GM21576 (cell line): ENCODE data around the gene DRAP1.
"Not testable (repeated sequence)": the region's sequence is repeated elsewhere in the genome, so short reads cannot be mapped to it uniquely, and the experiment has no call there.

Experiments used
- ATAC-seq: cut with Tn5 transposase; IDR thresholded peaks from one replicate; pipeline ENCODE4 v1.9.1; 2021; ENCODE audit warnings: mild to moderate bottlenecking, moderate library complexity; ENCODE audit not compliant: unreplicated experiment

DRAP1 gene

DNA sequence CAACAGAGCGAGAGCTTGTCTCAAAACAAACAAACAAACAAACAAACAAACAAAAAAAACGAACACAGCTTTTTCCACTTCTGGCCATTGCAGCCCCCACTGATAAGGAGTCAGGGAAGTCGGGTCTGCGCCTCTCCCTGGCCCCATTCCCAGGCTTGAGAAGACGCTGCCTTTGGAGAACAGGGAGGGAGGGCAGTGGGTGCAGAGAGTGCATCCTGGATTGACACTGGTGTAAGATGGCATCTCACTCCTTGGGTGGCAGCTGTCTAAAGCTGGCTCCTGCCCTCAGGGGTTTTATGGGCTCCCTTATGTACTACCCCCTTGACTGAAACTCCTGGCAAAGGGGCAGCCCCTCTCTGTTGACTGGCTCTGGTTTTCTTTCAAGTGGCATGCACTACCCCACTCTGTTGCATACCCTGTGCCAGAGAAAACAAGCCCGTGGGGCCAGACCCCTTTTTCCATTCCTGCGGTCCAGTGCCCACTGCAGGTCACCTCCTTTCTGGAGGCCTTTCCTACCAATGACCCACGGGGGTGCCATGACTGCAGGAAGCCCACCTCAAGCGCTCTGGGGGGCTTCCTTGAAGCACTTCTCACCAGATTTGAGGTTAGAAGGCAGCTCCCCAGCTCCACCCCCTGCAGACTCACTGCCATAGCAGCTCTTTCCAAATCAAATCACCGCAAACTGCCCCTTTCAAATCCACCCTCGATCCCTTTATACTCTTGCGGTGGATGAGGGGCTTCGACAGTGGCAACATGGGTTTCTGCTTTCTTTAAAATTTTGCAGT is 12.7 kb downstream of the DRAP1 start:
- no peak for ATAC-seq

DNA sequence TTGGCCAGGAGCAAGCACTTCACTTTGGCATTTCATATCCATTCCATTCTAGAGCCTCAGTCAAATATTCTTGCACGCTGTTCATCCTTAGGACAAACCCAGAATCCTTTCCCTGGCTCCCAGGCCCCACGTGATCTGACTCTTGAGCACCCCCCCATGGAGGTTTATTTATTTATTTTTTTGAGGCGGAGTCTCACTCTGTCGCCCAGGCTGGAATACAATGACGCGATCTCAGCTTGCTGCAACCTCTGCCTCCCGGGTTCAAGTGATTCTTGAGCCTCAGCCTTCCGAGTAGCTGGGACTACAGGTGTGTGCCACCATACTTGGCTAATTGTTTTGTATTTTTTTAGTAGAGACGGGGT is 13.3 kb downstream of the DRAP1 start:
- no peak for ATAC-seq

DNA sequence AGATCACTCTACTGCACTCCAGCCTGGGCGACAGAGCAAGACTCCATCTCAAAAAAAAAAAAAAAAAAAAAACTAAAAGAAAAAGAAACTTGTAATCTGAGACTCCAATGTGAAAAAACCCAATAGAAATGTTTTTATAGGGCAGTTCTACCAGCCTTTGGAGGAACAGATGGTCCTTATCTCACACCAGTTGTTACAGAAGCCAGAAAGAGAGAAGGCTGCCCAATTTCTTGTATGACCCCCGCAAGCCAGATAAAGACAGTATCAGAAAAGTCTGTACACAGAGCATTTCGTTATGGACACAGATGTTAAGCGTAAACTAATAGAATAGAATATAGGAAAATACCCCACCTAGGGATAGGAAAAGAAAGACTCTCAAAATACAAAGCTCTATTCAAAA is 14.8 kb downstream of the DRAP1 start:
- no peak for ATAC-seq

DNA sequence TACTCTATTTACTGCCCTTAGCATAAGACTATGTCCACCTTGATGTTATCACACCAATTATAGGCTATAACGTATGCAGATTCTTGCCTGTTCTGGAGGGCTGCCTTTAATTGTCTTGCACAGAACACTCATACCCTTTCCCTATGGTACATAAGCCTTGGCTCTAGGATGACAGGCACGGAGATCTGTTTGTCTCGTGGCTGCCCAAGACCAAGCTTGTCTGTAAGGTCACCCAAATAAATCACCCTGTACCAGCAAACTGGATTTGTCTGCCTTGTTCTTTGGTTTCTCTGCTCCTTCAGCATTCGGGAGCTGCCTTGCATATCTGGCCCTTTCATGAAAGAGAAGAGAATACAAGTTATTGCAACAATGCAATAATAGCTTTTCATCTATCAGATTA is 18.5 kb downstream of the DRAP1 start:
- no peak for ATAC-seq

DNA sequence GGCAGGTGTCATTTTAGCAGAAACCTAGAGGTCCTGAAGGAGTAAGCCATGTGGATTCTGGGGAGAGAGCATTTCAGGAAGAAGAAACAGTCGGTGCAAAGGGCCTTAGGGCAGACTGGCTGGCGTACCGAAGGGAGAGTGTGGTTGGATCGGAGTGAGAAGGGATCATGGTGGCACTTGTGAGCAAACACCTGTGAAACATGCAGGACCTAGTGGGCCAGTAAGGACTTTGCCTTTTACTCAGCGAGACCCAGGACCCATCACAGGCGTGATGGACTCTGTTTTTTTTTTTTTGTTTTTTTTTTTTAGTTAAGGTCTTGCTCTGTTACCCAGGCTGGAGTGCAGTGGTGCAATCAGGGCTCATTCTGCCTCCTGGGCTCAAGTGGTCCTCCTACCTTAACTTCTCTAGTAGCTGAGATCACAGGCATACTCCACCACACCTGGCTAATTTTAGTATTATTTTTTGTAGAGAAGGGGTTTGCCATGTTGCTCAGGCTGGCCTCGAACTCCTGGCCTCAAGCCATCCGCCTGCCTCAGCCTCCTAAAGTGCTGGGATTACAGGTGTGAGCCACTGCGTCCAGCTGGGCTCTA is 22.6 kb downstream of the DRAP1 start:
- no peak for ATAC-seq

DNA sequence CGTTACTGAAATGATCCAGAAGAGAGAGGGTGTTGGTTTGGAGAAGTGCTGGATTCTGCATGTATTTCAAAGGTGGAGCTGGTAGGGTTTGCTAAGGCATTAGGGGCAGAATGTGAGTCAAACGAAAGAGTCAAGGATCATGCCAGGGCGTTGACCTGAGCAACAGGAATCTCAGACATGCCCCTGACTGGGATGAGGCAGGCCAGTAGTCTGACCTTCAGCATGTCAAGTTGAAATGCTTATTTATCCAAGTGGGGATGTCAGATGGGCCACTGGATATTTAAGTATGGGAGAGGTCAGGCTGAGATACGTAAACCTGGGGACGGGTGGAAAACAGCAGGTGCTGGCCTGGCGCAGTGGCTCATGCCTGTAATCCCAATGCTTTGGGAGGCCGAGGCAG is 23.3 kb downstream of the DRAP1 start:
- ATAC-seq = no peak

DNA sequence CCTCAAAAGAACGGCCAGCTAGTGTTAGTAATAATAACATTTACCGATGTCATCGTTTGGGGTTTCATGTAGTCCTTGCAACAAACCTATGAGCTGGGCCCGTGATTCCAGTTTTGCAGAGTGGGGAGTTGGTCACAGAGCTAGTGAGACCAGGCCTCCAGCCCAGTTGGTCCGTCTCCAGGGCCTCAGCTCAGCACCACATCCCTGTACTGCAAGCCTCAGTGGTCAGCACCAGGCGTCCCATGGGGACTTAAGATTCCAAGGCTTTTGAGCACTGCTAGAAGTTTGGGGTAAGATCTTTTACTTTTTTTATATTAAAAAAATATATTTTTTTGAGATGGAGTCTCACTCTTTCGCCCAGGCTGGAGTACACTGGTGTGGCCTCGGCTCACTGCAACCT is 25.0 kb downstream of the DRAP1 start:
- no peak for ATAC-seq

DNA sequence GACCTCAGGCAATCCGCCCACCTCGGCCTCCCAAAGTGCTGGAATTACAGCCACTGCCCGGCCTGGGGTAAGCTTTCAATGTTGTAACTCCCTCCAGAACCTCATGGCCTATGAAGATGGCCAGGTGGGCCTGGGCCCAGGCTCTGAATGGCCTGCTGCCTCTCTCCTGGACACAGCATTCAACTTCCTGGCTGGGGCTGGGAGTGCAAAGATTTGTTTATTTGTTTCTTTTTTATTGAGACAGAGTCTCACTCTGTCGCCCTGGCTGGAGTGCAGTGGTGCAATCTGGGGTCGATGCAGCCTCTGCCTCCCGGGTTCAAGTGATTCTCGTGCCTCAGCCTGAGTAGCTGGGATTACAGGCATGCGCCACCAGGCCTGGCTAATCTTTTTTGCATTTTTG is 25.5 kb downstream of the DRAP1 start:
- ATAC-seq = no peak

DNA sequence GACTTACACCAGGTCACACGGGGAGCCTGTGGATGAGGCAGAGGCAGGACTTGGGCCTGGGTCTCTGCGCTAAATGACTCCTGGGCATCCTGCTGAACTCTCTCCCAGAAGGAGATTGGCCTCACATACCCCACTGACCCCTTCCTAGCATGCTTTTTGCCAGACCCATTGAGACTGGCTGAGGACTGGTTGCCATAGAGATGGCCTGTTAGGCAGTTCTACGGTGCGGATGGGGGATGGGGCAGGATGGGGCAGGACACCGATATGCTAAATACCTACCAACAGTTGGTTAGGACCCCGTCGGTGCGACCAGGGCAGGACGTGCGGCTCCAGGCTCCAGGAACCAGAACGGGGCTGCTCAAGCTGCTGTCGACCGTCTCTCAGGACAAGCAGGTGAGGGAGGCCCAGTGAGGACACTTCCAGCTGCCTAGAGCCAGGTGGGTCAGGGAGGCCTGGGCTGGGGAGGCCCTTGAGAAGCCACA is 26.2 kb downstream of the DRAP1 start, which contains the start of gene TSGA10IP:
TSS of gene TSGA10IP (plus strand) at position 51 of the 482 bp plus-strand sequence. CDS start at position 247, 196 bp downstream.
- no peak for ATAC-seq

DNA sequence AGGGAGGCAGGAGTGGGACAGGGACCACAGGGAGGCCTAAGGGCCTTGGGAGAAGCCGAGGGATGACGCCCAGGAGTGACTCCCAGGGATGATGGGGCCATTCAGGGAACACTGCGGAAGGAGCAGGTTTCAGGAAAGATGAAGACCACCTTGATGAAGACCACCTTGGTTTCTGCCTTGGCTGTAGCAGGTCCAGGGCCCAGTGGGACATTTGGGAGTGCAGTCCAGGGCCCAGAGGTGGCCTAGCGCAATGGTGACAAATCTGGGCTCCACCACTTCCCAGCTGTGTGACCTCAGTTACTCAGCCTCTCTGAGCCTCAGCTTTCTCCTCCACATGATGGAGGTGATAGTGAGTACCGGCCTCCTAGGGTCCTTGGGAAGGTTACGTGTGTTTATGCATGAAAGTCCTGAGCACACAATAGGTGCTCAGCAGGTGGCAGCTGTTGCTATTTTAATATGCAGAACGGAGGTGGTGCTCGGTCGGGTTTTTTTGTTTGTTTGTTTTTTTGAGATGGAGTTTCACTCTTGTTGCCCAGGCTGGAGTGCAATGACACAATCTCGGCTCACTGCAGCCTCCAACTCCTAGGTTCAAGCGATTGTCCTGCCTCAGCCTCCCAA is 26.8 kb downstream of the DRAP1 start:
- no peak for ATAC-seq

DNA sequence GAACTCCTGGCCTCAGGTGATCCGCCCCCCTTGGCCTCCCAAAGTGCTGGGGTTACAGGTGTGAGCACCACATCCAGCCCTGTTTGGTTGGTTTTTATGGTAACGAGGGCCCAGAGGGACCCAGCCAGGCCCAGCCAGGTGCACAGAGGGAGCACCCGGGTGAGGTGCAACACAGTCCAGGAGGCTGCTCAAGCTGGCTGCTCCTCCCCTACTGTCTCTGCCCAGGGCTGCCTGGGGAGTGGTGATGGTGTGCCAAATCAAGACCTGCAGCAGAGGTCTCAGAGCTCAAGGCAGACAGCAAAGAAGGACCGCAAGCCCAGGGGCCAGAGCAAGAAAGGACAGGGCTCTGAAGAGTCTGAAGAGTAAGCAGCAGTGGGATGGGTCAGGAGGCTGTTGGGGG is 27.4 kb downstream of the DRAP1 start:
- ATAC-seq = no peak

DNA sequence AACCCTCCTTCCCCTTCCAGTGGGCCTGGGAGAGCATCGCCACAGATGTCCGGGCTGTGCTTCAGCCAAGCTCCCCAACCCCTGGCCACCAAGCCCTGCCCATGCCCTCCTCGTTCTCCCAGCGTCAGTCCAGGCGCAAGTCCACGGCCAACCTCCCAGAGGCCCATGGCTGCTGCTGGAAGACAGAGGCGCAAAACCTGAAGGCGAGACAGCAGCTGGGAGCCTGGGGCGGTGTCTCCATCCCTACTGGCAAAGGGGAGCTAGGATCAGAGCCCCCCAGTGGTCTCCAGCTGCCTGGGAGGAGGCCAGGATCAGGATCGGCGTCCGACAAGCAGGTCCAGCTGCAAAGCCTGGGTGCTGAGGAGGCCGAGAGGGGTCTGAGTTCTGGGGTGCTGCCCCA is 27.9 kb downstream of the DRAP1 start:
- ATAC-seq = no peak

DNA sequence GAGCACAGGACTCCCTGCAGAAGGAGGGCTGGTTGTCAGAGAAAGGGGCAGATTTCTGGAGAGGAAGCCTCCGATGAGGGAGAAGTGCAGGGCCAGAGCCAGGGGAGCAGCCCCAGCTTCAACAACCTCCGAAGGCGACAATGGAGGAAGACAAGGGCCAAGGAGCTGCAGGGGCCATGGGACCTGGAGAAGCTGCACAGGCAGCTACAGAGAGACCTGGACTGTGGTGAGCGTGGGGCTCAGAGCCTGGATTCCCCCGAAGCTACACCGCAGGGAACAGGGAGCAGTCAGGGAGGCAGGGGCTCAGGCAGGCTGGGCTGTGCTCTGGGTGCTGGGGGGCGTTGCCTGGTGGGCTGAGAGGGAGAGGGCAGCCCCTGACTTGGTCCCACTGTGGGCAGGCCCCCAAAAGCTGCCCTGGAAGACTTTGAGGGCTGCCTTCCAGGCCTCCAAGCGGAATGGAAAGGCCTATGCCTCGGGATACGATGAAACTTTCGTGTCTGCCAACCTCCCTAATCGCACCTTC is 28.4 kb downstream of the DRAP1 start:
- no peak for ATAC-seq

DNA sequence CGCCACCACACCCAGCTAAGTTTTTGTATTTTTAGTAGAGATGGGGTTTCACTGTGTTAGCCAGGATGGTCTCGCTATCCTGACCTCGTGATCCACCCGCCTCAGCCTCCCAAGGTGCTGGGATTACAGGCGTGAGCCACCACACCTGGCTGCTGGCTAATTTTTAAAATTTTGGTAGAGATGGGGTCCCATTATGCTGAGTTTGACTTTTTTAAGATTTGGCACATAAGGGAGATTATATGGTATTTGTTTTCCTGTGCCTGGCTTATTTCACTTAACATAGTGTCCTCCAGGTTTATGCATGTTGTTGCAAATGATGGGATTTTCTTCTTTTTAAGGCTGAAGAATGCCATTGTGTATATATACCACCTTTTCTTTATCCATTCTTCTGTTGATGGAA is 31.5 kb downstream of the DRAP1 start:
- not testable (repeated sequence) for ATAC-seq

DNA sequence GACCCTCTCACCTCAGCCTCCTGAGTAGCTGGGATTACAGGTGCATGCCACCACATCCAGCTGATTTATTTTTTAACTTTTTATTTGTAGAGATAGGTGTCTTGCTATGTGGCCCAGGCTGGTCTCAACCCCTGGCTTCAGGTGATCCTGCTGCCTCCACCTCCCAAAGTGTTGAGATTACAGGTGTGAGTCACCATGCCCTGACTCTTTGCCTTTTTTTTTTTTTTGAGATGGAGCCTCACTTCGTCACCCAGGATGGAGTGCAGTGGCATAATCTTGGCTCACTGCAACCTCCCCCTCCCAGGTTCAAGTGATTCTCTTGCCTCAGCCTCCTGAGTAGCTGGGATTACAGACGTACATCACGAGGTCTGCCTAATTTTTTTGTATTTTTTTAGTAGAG is 32.4 kb downstream of the DRAP1 start:
- not testable (repeated sequence) for ATAC-seq

DNA sequence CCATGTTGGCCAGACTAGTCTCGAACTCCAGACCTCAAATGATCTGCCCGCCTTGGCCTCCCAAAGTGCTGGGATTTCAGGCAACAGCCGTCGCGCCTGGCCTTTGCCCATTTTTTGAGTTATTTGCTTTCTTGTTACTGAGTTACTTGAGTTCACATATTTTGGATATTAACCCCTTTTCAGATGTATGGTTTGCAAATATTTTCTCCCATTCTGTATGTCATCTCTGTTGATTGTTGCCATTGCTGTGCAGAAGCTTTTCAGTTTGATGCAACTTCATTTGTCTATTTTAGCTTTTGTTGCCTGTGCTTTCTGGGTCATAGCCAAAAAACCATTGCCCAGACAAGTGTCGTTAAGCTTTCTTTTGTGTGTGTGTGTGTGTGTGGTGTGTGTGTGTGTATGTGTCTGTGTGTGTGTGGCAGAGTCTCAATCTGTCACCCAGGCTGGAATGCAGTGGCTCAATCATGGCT is 32.9 kb downstream of the DRAP1 start:
- no peak for ATAC-seq

DNA sequence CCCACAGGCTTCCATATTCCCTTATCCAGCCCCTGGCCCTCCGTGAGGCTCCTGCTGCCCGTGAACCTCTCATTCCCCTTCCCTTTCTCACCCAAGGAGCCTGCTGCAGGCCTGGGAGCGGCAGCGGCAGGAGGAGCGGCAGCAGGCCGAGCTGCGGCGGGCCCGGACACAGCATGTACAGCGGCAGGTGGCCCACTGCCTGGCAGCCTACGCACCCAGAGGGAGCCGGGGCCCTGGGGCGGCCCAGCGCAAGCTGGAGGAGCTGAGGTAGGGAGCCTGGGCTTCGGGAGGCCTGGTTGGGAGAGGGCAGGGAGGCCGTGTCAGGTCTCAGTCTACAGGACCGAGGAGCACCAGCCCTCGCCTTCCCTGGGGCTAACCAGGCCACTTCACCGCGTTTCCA is 34.2 kb downstream of the DRAP1 start:
- ATAC-seq = no peak

DNA sequence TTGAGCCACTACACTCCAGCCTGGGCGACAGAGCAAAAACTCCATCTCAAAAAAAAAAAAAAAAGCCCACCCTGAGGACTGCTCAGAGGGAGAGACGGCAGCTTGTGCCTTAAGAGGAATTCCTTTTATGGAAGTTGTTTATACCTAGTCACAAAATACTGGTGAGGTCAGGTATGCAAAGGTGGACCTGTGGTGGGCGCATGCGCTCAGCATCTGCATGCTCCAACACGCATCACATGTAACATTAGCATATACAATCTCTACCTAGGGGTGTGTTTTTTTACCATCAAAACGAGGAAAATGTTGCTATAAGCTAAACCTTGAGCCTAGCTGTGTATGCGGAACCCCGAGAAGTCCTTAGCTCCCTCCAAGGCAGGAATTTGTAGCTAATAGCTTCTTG is 35.5 kb downstream of the DRAP1 start:
- no peak for ATAC-seq

DNA sequence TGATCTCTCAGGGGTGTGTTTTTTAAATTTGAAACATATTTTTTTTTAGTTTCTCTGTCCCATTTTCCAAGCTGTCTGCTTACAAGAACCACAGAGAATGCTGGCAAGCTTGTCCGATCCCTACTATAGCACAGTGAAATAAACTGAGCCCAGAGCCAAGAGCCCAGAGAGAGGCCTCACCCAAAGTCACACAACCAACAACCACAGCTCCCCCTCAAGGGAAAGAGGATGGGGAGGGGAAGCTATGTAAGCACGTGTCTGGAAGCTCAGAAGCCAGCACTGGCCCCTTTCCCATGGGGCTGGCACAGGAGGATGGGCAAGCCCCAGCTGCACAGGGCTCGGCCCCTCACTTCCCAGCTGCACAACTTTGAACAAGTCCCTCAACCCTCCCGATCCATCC is 39.1 kb downstream of the DRAP1 start:
- ATAC-seq = no peak

DNA sequence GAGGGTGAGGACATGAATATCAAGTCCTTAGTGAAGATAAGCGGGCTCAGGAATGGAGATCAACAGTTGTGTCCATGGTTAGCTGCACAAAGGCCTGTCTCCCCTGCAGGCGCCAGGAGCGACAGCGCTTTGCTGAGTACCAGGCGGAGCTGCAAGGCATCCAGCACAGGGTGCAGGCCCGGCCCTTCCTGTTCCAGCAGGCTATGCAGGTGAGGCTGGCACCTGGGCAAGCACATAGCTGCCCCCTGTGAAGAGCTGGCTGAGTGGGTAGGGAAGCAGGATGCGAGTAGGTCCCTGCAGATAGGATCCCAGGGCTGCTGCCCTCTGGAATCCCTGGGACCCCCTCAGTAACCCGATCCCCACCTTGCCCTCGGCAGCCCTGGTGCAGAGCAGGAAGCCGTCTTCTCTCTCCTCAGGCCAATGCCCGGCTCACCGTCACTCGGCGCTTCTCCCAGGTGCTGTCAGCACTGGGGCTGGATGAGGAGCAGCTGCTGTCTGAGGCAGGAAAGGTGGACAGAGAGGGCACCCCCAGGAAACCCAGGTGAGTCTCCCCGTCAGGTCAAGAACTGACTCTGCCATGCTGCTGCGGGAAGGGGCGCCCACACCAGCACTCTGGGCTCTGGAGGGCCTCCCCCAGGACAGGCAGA is 39.7 kb downstream of the DRAP1 start:
- ATAC-seq = no peak

DNA sequence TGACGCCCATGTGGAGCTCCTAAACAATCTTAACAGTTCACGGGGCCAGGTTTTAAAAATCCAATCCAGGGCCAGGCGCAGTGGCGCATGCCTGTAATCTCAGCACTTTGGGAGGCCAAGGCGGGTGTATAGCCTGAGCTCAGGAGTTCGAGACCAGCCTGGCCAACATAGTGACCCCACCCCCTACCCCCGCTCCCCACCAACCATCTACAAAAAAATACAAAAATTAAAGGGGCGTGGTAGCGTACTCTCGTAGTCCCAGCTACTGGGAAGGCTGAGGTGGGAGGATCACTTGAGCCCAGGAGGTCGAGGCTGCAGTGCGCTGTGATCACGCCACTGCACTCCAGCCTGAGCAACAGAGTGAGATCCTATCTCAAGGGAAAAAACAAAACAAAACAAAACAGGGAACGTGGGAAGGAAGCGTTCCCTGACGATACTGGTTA is 41.6 kb downstream of the DRAP1 start:
- no peak for ATAC-seq
